Mammary epithelial cell (primary cell): ENCODE data around the gene PTPRM.

Experiments used
- EZH2 ChIP-seq: IDR thresholded peaks from 2 replicates; pipeline ENCODE4 v1.6.1; 2012; ENCODE audit warnings: low read length, inconsistent platforms, borderline replicate concordance
- TF ChIP-seq, protein P1 (sequence below), 2 donors: IDR thresholded peaks in 1 of 2; conservative IDR thresholded peaks in 1 of 2; 2 replicates each; pipeline ENCODE4 v1.5.1; 2011 to 2012; ENCODE audit warnings: inconsistent platforms in 2 of 2, low read length in 2 of 2, mild to moderate bottlenecking in 2 of 2, control low read depth in 1 of 2, low read depth in 1 of 2; ENCODE audit not compliant: insufficient read depth in 1 of 2; ENCODE audit errors: extremely low read depth in 1 of 2

DNA sequence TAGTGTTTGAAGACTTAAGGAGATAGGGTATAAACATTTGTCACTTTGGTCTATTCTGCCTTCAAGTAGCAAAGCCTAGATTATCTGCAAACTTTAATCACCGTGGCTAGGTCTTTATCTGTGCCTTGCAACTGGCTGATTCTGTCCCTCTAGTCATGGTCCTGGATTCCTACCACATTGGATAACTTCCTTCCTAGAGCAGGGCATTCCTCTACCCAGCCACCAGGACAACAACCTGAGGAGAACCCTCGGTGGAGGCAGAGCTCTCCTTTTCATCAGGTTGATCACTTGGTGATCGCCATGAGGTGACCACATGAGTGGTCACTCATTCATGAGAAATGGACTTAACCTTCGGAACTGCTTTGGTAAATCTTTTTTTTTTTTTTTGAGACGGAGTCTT, 25.3 kb upstream of the PTPRM start:
- TF ChIP-seq, protein P1, sequence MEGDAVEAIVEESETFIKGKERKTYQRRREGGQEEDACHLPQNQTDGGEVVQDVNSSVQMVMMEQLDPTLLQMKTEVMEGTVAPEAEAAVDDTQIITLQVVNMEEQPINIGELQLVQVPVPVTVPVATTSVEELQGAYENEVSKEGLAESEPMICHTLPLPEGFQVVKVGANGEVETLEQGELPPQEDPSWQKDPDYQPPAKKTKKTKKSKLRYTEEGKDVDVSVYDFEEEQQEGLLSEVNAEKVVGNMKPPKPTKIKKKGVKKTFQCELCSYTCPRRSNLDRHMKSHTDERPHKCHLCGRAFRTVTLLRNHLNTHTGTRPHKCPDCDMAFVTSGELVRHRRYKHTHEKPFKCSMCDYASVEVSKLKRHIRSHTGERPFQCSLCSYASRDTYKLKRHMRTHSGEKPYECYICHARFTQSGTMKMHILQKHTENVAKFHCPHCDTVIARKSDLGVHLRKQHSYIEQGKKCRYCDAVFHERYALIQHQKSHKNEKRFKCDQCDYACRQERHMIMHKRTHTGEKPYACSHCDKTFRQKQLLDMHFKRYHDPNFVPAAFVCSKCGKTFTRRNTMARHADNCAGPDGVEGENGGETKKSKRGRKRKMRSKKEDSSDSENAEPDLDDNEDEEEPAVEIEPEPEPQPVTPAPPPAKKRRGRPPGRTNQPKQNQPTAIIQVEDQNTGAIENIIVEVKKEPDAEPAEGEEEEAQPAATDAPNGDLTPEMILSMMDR (conservative IDR thresholded peaks at IDR 0.05 in 1 of 2, IDR thresholded peaks at IDR 0.05 in 1 of 2; ENCODE audit: extremely low read depth in 1 of 2, insufficient read depth in 1 of 2, low read depth in 1 of 2, low read length in 2 of 2) = no peak
- no peak for TF ChIP-seq EZH2
